K562 (cell line): ENCODE data around the gene C2CD2L. TPM values are rescaled to one million over a fixed set of nuclear protein-coding genes. Genes with fewer than 3 reads are reported as not detected.

Experiments
- BHLHE40 ChIP-seq: IDR thresholded peaks from 2 replicates; pipeline ENCODE4 v1.6.1; 2011; ENCODE audit warnings: low read length, improper control_type of control experiment
- CTCFL ChIP-seq: IDR thresholded peaks from 2 replicates; pipeline ENCODE4 v1.6.1; 2011; ENCODE audit warnings: borderline replicate concordance, low read depth, mild to moderate bottlenecking, moderate library complexity, low read length; ENCODE audit not compliant: insufficient read depth, poor library complexity, severe bottlenecking
- ETS1 ChIP-seq: conservative IDR thresholded peaks from 2 replicates; pipeline ENCODE4 v1.6.1; 2011; ENCODE audit warnings: low read depth, mild to moderate bottlenecking, low read length; ENCODE audit not compliant: control insufficient read depth
- GABPB1 ChIP-seq: sonication (generic); formaldehyde crosslinking; IDR thresholded peaks from 2 replicates; pipeline ENCODE4 v1.8.0; 2022; ENCODE audit warnings: mild to moderate bottlenecking, missing genetic modification reagents
- GTF2F1 ChIP-seq: IDR thresholded peaks from 2 replicates; pipeline ENCODE4 v1.6.1; 2011; ENCODE audit warnings: low read depth, low read length, improper control_type of control experiment
- KLF10 ChIP-seq: fragments of 250-450 bp; sonication (Bioruptor Pico); IDR thresholded peaks from 2 replicates; pipeline ENCODE4 v1.6.1; 2021; ENCODE audit warnings: matching md5 sums
- NFE2 ChIP-seq: IDR thresholded peaks from 2 replicates; pipeline ENCODE4 v1.6.1; 2014; ENCODE audit warnings: antibody characterized with exemption, low read depth
- REST ChIP-seq, 2 experiments: fragments of 450-650 bp; formaldehyde crosslinking in 1 of 2; IDR thresholded peaks; 2 replicates each; pipeline versions ENCODE4 v1.4.0 to v1.6.1; 2014 to 2020; ENCODE audit warnings: mild to moderate bottlenecking in 2 of 2, borderline replicate concordance in 1 of 2, low read depth in 1 of 2
- USF2 ChIP-seq: sonication (generic); formaldehyde crosslinking; IDR thresholded peaks from 2 replicates; pipeline ENCODE4 v1.5.0; 2020; ENCODE audit warnings: missing genetic modification reagents
- ZBTB33 ChIP-seq: sonication (generic); formaldehyde crosslinking; IDR thresholded peaks from 2 replicates; pipeline ENCODE4 v1.8.1; 2023; ENCODE audit warnings: mild to moderate bottlenecking, missing genetic modification reagents
- ZNF780A ChIP-seq: fragments of 250-450 bp; sonication (Bioruptor Pico); IDR thresholded peaks from 2 replicates; pipeline ENCODE4 v1.5.0; 2021; ENCODE audit warnings: mild to moderate bottlenecking
- polyA plus RNA-seq, 8 experiments: library from polyadenylated mRNA; depleted of rRNA in 4 of 8; stranded (reverse) in 5 of 8; unstranded in 3 of 8; fragments of >200 nt; fragmentation: Nextera tagmentation in 2 of 8; fragmentation: Illumina TruSeq in 1 of 8; extraction: Ambion mirVana in 2 of 8; extraction: Trizol in 1 of 8; gene quantifications; 2 replicates each; pipeline versions ENCODE4 v1.2.1 to v1.2.3, GENCODE V29; 2011 to 2014; ENCODE audit warnings: inconsistent platforms in 1 of 8, missing spikeins in 1 of 8
- total RNA-seq, 7 experiments: library from RNA; depleted of rRNA in 6 of 7; stranded (reverse); fragments of >200 nt in 6 of 7; fragmentation: Illumina TruSeq in 2 of 7; extraction: Trizol in 2 of 7; gene quantifications; 2 replicates each; pipeline versions ENCODE4 v1.2.1 to v1.2.3, GENCODE V29; 2011 to 2021; ENCODE audit warnings: low replicate concordance in 1 of 7

Gene C2CD2L
- total and polyA plus RNA-seq, 9 of the 15 experiments (the other 6 are each of a cell fraction or from before 2014, with no cell fraction given) = 0.66 to 41.2 (median 14.8) TPM

GRCh38 chr11:119155733-119156492 is 48.8 kb downstream of the C2CD2L start (continued):
- TF ChIP-seq CTCFL = peak; percentile 66
- 0 out of 2 replicates have a peak, but pooled peaks have one; percentile 34 for TF ChIP-seq ZBTB33 (CRISPR knock-in tag)
- TF ChIP-seq NFE2 = no peak
- no peak for TF ChIP-seq ZNF780A (CRISPR knock-in tag)
- no peak for TF ChIP-seq ETS1
- TF ChIP-seq BHLHE40 = peak; percentile 48; the same call in 1 of the 2 replicates
- TF ChIP-seq GTF2F1 = no peak
- TF ChIP-seq KLF10 = no peak
- TF ChIP-seq USF2 (CRISPR knock-in tag) = peak; percentile 67
- 0 out of 2 replicates have a peak, but pooled peaks have one; percentile 28 for TF ChIP-seq GABPB1 (CRISPR knock-in tag)
- TF ChIP-seq REST (IDR thresholded peaks at IDR 0.05; ENCODE audit: borderline replicate concordance) = peak; percentile 40; the same call in 1 of the 2 replicates
- TF ChIP-seq REST (CRISPR knock-in tag; IDR thresholded peaks at IDR 0.05; ENCODE audit: low read depth) = no peak
